GM21786 (cell line): Measurements from ENCODE around the gene PI4K2B.
"Not testable (repeated sequence)": the region's sequence is repeated elsewhere in the genome, so short reads cannot be mapped to it uniquely, and the experiment has no call there.

ENCODE experiments used
- ATAC-seq: cut with Tn5 transposase; IDR thresholded peaks from one replicate; pipeline ENCODE4 v1.9.1; 2021; ENCODE audit not compliant: unreplicated experiment

Gene PI4K2B

GRCh38 chr4:25240754-25241210 is 6.9 kb downstream of the PI4K2B start:
- peak; percentile 63 for ATAC-seq

- not testable (repeated sequence) for ATAC-seq
Observed at GRCh38 chr4:25242195-25242594, 8.4 kb downstream of the PI4K2B start.

GRCh38 chr4:25245181-25245580 is 11.3 kb downstream of the PI4K2B start:
- no peak for ATAC-seq

DNA sequence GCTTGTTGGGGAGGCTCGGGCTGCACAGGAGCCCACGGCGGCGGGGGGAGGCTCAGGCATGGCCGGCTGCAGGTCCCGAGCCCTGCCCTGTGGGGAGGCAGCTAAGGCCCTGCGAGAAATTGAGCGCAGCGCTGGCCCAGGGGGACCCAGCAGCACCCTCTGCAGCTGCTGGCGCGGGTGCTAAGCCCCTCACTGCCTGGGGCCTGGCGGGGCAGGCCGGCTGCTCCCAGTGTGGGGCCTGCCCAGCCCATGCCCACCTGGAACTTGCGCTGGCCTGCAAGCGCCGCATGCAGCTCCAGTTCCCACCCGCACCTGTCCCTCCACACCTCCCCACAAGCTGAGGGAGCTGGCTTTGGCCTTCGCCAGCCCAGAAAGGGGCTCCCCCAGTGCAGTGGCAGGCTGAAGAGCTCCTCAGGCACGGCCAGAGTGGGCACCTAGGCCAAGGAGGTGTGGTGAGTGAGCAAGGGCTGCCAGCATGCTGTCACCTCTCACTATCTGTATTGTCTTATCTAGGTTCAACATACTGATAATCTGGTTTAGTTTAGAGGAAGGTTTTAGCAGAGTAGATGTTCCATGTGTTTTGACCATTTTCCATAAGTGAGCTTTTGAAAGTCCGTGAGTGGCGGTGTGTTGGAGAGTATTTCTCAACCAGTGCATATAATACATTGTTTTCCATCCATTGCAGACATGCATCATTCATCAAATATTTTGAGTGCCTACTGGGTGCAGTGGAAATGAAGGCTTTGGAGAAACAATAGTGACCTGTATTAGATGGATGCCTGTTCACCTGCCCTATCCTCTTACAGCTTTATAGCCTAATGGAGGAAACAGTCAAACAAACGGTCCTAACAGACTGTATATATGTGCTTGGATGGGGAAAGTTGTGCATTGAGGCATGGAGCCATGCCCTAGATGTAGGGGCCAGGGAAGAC is 13.1 kb downstream of the PI4K2B start:
- no peak for ATAC-seq

DNA sequence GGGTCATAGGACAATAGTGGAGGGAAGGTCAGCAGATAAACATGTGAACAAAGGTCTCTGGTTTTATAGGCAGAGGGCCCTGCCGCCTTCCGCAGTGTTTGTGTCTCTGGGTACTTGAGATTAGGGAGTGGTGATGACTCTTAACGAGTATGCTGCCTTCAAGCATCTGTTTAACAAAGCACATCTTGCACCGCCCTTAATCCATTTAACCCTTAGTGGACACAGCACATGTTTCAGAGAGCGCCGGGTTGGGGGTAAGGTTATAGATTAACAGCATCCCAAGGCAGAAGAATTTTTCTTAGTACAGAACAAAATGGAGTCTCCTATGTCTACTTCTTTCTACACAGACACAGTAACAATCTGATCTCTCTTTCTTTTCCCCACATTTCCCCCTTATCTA is 15.0 kb downstream of the PI4K2B start:
- ATAC-seq: not testable (repeated sequence)

DNA sequence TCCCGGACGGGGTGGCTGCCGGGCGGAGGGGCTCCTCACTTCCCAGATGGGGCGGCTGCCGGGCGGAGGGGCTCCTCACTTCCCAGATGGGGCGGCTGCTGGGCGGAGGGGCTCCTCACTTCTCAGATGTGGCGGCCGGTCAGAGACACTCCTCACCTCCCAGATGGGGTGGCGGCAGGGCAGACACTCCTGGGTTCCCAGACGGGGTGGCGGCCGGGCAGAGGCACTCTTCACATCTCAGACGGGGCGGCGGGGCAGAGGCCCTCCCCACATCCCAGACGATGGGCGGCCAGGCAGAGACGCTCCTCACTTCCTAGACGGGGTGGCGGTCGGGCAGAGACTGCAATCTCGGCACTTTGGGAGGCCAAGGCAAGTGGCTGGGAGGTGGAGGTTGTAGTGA is 15.7 kb downstream of the PI4K2B start:
- ATAC-seq: not testable (repeated sequence)

- ATAC-seq: no peak
Observed at GRCh38 chr4:25252230-25253070, 18.6 kb downstream of the PI4K2B start.

DNA sequence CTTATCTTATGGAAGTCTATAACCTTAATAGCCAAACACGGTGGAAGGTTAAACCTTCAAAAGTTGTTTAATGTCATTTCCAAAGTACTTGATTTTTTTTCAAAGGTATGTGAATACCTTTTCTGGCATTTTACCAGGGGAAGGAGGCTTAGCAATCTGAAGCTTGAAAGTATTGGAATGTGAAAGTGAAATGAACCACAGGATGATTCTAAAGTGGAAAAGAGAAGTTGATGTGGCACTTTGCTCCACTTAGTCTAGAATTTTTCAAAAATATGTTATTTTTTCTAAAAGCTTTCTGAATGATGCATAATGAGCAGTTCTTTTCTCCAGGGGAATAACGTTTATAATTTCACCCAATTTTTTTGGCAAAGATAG is 19.2 kb downstream of the PI4K2B start:
- no peak for ATAC-seq

GRCh38 chr4:25253786-25254185 is 20.0 kb downstream of the PI4K2B start:
- not testable (repeated sequence) for ATAC-seq

- ATAC-seq: no peak
Observed at GRCh38 chr4:25258980-25259578, 25.2 kb downstream of the PI4K2B start.

DNA sequence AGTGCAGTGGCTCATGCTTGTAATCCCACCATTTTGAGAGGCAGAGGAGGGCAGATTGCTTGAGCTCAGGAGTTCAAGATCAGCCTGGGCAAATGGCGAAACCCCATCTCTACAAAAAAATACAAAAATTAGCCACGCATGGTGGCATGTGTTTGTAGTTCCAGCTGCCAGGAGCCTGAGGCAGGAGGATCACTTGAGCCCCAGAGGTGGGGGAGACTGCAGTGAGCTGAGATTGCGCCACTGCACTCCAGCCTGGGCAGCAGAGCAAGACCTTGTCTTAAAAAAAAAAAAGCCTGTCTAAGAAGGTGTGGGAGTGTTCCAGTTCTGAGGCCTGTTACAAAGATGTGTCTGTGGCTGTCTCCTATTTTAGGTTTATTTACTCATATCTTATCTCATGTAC is 38.0 kb downstream of the PI4K2B start:
- no peak for ATAC-seq

- ATAC-seq: no peak
Observed at GRCh38 chr4:25280210-25280609, 46.4 kb downstream of the PI4K2B start.

DNA sequence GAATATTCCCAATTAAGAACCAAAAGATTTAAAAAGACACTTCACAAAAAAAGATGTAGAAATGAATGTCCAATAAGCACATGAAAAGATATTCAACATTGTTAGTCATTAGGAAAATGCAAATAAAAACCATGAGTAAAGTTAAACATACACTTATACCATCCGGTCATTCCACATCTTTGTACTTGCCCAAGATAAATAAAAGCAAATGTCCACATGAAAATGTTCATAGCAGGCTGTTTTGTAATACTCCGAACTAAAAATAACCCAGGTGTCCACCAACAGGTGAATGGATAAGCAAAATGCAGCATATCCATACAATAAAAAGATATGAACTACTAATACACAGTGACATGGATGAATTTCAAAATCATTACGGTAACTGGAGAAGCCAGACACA is 50.1 kb downstream of the PI4K2B start:
- ATAC-seq: no peak

- ATAC-seq: no peak
Observed at GRCh38 chr4:25284466-25284865, 50.6 kb downstream of the PI4K2B start.

DNA sequence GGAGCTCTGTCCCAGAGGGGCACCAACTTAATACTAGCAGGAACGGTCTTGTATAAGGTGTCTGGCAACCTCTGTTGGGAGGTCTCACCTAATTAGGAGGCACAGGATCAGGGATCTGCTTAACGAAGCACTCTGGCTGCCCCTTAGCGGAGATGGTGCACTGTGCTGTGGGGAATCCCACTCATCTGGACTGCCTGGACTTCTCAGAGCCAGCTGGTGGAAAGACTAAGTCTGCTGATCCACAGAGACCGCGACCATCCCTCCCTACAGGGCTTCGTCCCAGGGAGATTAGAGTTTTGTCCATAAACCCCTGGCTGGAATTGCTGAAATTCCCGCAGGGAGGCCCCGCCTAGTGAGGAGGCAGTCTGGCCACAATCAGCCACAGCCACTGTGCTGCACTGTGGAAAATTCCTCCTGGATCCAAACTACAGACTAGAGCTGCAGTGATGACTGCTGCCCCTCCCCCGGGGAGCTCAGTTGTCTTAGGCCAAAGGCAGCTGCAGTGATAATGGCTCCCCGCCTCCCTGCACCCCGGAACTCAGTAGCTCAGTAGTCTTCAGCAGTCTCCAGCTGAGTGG is 56.7 kb downstream of the PI4K2B start:
- no peak for ATAC-seq

DNA sequence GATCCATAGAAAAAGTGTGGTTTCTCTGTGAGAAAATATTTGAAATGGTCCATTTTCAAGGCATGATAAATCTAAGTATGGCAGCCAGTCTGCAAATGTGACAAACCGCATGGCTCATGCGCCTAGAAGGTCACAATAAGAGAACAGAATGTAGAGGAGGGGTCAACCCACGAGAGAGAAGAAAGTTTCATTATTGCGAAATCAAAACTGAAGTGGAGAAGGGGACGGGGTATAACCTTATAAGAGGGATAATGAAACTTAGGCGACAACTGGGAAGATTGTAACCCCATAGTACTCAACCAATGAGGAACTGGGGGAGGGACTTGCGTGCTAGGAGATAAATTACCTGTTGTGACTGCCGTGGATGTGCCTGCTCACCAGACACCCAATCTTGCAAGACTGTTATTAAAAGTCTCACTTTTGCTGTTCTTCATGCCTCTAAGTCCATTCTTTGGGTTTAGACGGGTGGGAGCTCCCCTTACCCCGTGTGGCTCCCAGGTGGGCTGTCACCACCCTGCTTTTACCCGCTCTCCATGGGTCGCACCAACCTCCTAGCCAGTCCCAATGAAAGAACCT is 57.4 kb downstream of the PI4K2B start:
- ATAC-seq: no peak

GRCh38 chr4:25297528-25298242 is 63.9 kb downstream of the PI4K2B start:
- ATAC-seq: no peak

GRCh38 chr4:25299476-25300203 is 65.8 kb downstream of the PI4K2B start:
- no peak for ATAC-seq

GRCh38 chr4:25301471-25301870 is 67.6 kb downstream of the PI4K2B start:
- no peak for ATAC-seq
